CD4-positive, alpha-beta memory T cell (primary cell): Measurements from ENCODE around the gene PIK3R4. TPM values are rescaled to one million over a fixed set of nuclear protein-coding genes. Genes with fewer than 3 reads are reported as not detected.

Experiments used
- CTCF ChIA-PET: fragments of 350-600 bp; sonication (Branson Sonifier 250); formaldehyde crosslinking; loops from one replicate; lab custom pipeline; 2021; ENCODE audit warnings: inconsistent platforms; ENCODE audit not compliant: partially characterized antibody; lab: Charles Lee
- POLR2A ChIA-PET: fragments of 350-600 bp; sonication (Branson Sonifier 250); formaldehyde crosslinking; loops from one replicate; lab custom pipeline; 2021; ENCODE audit not compliant: partially characterized antibody; lab: Charles Lee
- DNase-seq, 5 donors: peaks; one replicate each; pipeline versions ENCODE4 v3.0.0 to v3.0.0-alpha.2; 2020 to 2022; ENCODE audit warnings: mixed read lengths in 1 of 5
- H3K27ac ChIP-seq: one replicate; pipeline ENCODE4 v1.7.0; 2013; ENCODE audit warnings: low read depth, low read length
- H3K27me3 ChIP-seq: 2 replicates; pipeline ENCODE4 v1.7.0; 2013; ENCODE audit warnings: mild to moderate bottlenecking, low read length, moderate library complexity; ENCODE audit not compliant: insufficient read depth
- H3K36me3 ChIP-seq: 2 replicates; pipeline ENCODE4 v1.7.0; 2013; ENCODE audit warnings: mild to moderate bottlenecking, low read length, moderate library complexity; ENCODE audit not compliant: insufficient read depth
- H3K4me1 ChIP-seq: 2 replicates; pipeline ENCODE4 v1.7.0; 2013; ENCODE audit warnings: mild to moderate bottlenecking, low read length, moderate library complexity; ENCODE audit not compliant: insufficient read depth
- H3K4me3 ChIP-seq, 2 donors: one replicate each; pipeline ENCODE4 v1.7.0; 2013; ENCODE audit warnings: low read length in 2 of 2, mild to moderate bottlenecking in 1 of 2
- H3K9me3 ChIP-seq, 2 donors: one replicate each; pipeline ENCODE4 v1.7.0; 2013; ENCODE audit warnings: low read length in 2 of 2, control low read depth in 1 of 2; ENCODE audit not compliant: control insufficient read depth in 1 of 2
- H3K27ac Mint-ChIP-seq, 7 donors: one replicate each; pipeline ENCODE4 v1.8.0; 2020 to 2021; ENCODE audit warnings: mixed read lengths in 7 of 7, mild to moderate bottlenecking in 6 of 7, inconsistent platforms in 3 of 7, moderate library complexity in 3 of 7
- H3K27me3 Mint-ChIP-seq, 2 donors: one replicate each; pipeline ENCODE4 v1.8.0; 2020 to 2021; ENCODE audit warnings: mixed read lengths in 2 of 2
- H3K36me3 Mint-ChIP-seq, 2 donors: one replicate each; pipeline ENCODE4 v1.8.0; 2020 to 2021; ENCODE audit warnings: mixed read lengths in 2 of 2, inconsistent platforms in 1 of 2, mild to moderate bottlenecking in 1 of 2
- H3K4me1 Mint-ChIP-seq, 4 donors: one replicate each; pipeline ENCODE4 v1.8.0; 2020 to 2021; ENCODE audit warnings: mixed read lengths in 4 of 4, mild to moderate bottlenecking in 1 of 4
- H3K4me3 Mint-ChIP-seq, 8 donors: one replicate each; pipeline ENCODE4 v1.8.0; 2020 to 2021; ENCODE audit warnings: mixed read lengths in 8 of 8, mild to moderate bottlenecking in 7 of 8, moderate library complexity in 6 of 8, inconsistent platforms in 3 of 8
- H3K9me3 Mint-ChIP-seq, 8 donors: one replicate each; pipeline ENCODE4 v1.8.0; 2020 to 2021; ENCODE audit warnings: mixed read lengths in 8 of 8, mild to moderate bottlenecking in 5 of 8, inconsistent platforms in 3 of 8, moderate library complexity in 1 of 8
- intact Hi-C: fragments of 100-400 bp; cut with micrococcal nuclease; formaldehyde crosslinking; loops from one replicate; pipeline ENCODE4 v1.15.1; 2023
- polyA plus RNA-seq, 2 donors: library from polyadenylated mRNA; unstranded; fragments of 300-500 nt; fragmentation: Illumina TruSeq; gene quantifications; one replicate each; pipeline ENCODE4 v1.2.3, GENCODE V29; 2021
- total RNA-seq, 2 experiments: library from RNA; stranded (reverse); gene quantifications; one replicate each; pipeline ENCODE4 v1.2.3, GENCODE V29; 2021

PIK3R4 gene
- total and polyA plus RNA-seq, 4 experiments from 2014 or later, result 18.7 to 33.2 (median 31.0) TPM

- H3K27ac ChIP-seq, result no peak overlapping the region
- no peaks in the 10 kb centered on the region for H3K9me3 ChIP-seq
- intact Hi-C loops, result no loop called here
- H3K4me3 Mint-ChIP-seq, result no peak overlapping the region
- H3K4me1 Mint-ChIP-seq, result no peaks in the 10 kb centered on the region
- no peaks in the 10 kb centered on the region for H3K9me3 Mint-ChIP-seq
- H3K4me1 ChIP-seq, result no peaks in the 10 kb centered on the region
- no peak overlapping the region for H3K27ac Mint-ChIP-seq
- no peaks in the 10 kb centered on the region for H3K36me3 ChIP-seq
- no peak overlapping the region for H3K4me3 ChIP-seq
- DNase-seq, result no peak
- ChIA-PET POLR2A (no interaction called here), CTCF (no interaction called here)
- no peaks in the 10 kb centered on the region for H3K27me3 ChIP-seq
- peaks cover 6 to 7% of the 10 kb centered on the region in 2 donors for H3K27me3 Mint-ChIP-seq
- H3K36me3 Mint-ChIP-seq, result no peaks in the 10 kb centered on the region
Observed at GRCh38 chr3:130779486-130779885, 32.9 kb upstream of the PIK3R4 start.

- H3K4me1 Mint-ChIP-seq, result no peaks in the 10 kb centered on the region
- Histone ChIP-seq H3K36me3 (no peaks in the 10 kb centered on the region), H3K4me1 (no peaks in the 10 kb centered on the region), H3K9me3 (no peaks in the 10 kb centered on the region), H3K27me3 (no peaks in the 10 kb centered on the region), H3K4me3 (no peak overlapping the region), H3K27ac (no peak overlapping the region)
- ChIA-PET POLR2A (no interaction called here), CTCF (no interaction called here)
- H3K27ac Mint-ChIP-seq, result no peak overlapping the region
- no peak overlapping the region for H3K4me3 Mint-ChIP-seq
- peaks cover 6 to 7% of the 10 kb centered on the region in 2 donors for H3K27me3 Mint-ChIP-seq
- intact Hi-C loops, result no loop called here
- H3K9me3 Mint-ChIP-seq, result no peaks in the 10 kb centered on the region
- no peaks in the 10 kb centered on the region for H3K36me3 Mint-ChIP-seq
- no peak for DNase-seq
Observed at GRCh38 chr3:130779031-130779430, 32.4 kb upstream of the PIK3R4 start.

GRCh38 chr3:130773366-130773765 lies 26.7 kb upstream of the PIK3R4 start:
- H3K9me3 Mint-ChIP-seq, result no peaks in the 10 kb centered on the region
- H3K27ac Mint-ChIP-seq, result no peak overlapping the region
- H3K36me3 ChIP-seq, result no peaks in the 10 kb centered on the region
- no peak for DNase-seq
- no peak overlapping the region for H3K4me3 ChIP-seq
- H3K4me1 Mint-ChIP-seq, result no peaks in the 10 kb centered on the region
- H3K36me3 Mint-ChIP-seq, result no peaks in the 10 kb centered on the region
- no peaks in the 10 kb centered on the region for H3K4me1 ChIP-seq
- peaks cover 12 to 14% of the 10 kb centered on the region in 2 donors for H3K27me3 Mint-ChIP-seq
- ChIA-PET CTCF (interaction anchor here (1.5 kb wide), 1 partner anchor 120 kb away, joined by 4 read pairs; the partner anchor contains the start of gene ATP2C1), POLR2A (no interaction called here)
- H3K4me3 Mint-ChIP-seq, result no peak overlapping the region
- no peaks in the 10 kb centered on the region for H3K27me3 ChIP-seq
- no peaks in the 10 kb centered on the region for H3K9me3 ChIP-seq
- H3K27ac ChIP-seq, result no peak overlapping the region
- intact Hi-C loops, result no loop called here

GRCh38 chr3:130772129-130772528 lies 25.5 kb upstream of the PIK3R4 start:
- H3K9me3 ChIP-seq, result no peaks in the 10 kb centered on the region
- H3K27me3 Mint-ChIP-seq, result peaks cover 12 to 16% of the 10 kb centered on the region in 2 donors
- no peaks in the 10 kb centered on the region for H3K36me3 Mint-ChIP-seq
- no peak overlapping the region for H3K4me3 ChIP-seq
- H3K27ac ChIP-seq, result no peak overlapping the region
- intact Hi-C loops, result no loop called here
- no peak overlapping the region for H3K4me3 Mint-ChIP-seq
- ChIA-PET POLR2A (no interaction called here), CTCF (interaction anchor here (1.5 kb wide), 1 partner anchor 121 kb away, joined by 4 read pairs; the partner anchor contains the start of gene ATP2C1)
- no peaks in the 10 kb centered on the region for H3K36me3 ChIP-seq
- H3K4me1 Mint-ChIP-seq, result no peaks in the 10 kb centered on the region
- no peaks in the 10 kb centered on the region for H3K4me1 ChIP-seq
- no peaks in the 10 kb centered on the region for H3K9me3 Mint-ChIP-seq
- no peaks in the 10 kb centered on the region for H3K27me3 ChIP-seq
- H3K27ac Mint-ChIP-seq, result no peak overlapping the region
- no peak for DNase-seq

- Mint-ChIP-seq H3K36me3 (no peaks in the 10 kb centered on the region), H3K4me3 (no peak overlapping the region), H3K9me3 (no peaks in the 10 kb centered on the region), H3K27ac (no peak overlapping the region), H3K4me1 (no peaks in the 10 kb centered on the region), H3K27me3 (peaks cover 11 to 17% of the 10 kb centered on the region in 2 donors)
- Histone ChIP-seq H3K36me3 (no peaks in the 10 kb centered on the region), H3K4me3 (no peak overlapping the region), H3K27me3 (no peaks in the 10 kb centered on the region), H3K27ac (no peak overlapping the region), H3K4me1 (no peaks in the 10 kb centered on the region), H3K9me3 (no peaks in the 10 kb centered on the region)
- ChIA-PET POLR2A (no interaction called here), CTCF (interaction anchor here (1.8 kb wide), 1 partner anchor 12 kb away, joined by 5 read pairs; no protein-coding TSS in a partner anchor)
- DNase-seq, result no peak
- intact Hi-C loops, result no loop called here
Observed at GRCh38 chr3:130770644-130771043, 24.0 kb upstream of the PIK3R4 start.

GRCh38 chr3:130761730-130762311 lies 15.2 kb upstream of the PIK3R4 start:
- POLR2A ChIA-PET, result no interaction called here
- DNase-seq, result no peak
- no peaks in the 10 kb centered on the region for H3K9me3 ChIP-seq
- no peak overlapping the region for H3K27ac ChIP-seq
- peaks cover 10 to 22% of the 10 kb centered on the region in 2 donors for H3K27me3 Mint-ChIP-seq
- no peak overlapping the region for H3K4me3 ChIP-seq
- H3K36me3 ChIP-seq, result no peaks in the 10 kb centered on the region
- intact Hi-C loops, result no loop called here
- no peak overlapping the region for H3K4me3 Mint-ChIP-seq
- H3K9me3 Mint-ChIP-seq, result no peaks in the 10 kb centered on the region
- H3K36me3 Mint-ChIP-seq, result no peaks in the 10 kb centered on the region
- no peaks in the 10 kb centered on the region for H3K4me1 ChIP-seq
- no peaks in the 10 kb centered on the region for H3K4me1 Mint-ChIP-seq
- CTCF ChIA-PET, result interaction anchor here (1.1 to 5.1 kb wide), 4 partner anchors 10 to 134 kb away, joined by 3 to 65 read pairs (median 4); partner anchors contain the start of gene ATP2C1
- H3K27ac Mint-ChIP-seq, result no peak overlapping the region
- no peaks in the 10 kb centered on the region for H3K27me3 ChIP-seq

GRCh38 chr3:130760922-130761321 lies 14.3 kb upstream of the PIK3R4 start:
- Mint-ChIP-seq H3K27ac (no peak overlapping the region), H3K4me3 (no peak overlapping the region), H3K4me1 (no peaks in the 10 kb centered on the region), H3K27me3 (peaks cover 9 to 21% of the 10 kb centered on the region in 2 donors), H3K36me3 (no peaks in the 10 kb centered on the region), H3K9me3 (no peaks in the 10 kb centered on the region)
- DNase-seq, result no peak
- POLR2A ChIA-PET, result interaction anchor here (1.4 to 1.5 kb wide), 2 partner anchors 132 to 134 kb away, joined by 5 to 7 read pairs; partner anchors contain the start of gene ATP2C1
- H3K9me3 ChIP-seq, result no peaks in the 10 kb centered on the region
- no peaks in the 10 kb centered on the region for H3K36me3 ChIP-seq
- H3K27ac ChIP-seq, result no peak overlapping the region
- CTCF ChIA-PET, result interaction anchor here (1.0 to 5.1 kb wide), 8 partner anchors 11 to 134 kb away, joined by 4 to 65 read pairs (median 10); partner anchors contain the start of genes ATP2C1 and PIK3R4
- no peaks in the 10 kb centered on the region for H3K27me3 ChIP-seq
- H3K4me1 ChIP-seq, result no peaks in the 10 kb centered on the region
- H3K4me3 ChIP-seq, result no peak overlapping the region
- intact Hi-C loops, result no loop called here
